K562 (cell line): Measurements from ENCODE around the gene AIFM1. TPM values are rescaled to one million over a fixed set of nuclear protein-coding genes. Genes with fewer than 3 reads are reported as not detected.

Experiments used
- BRD9 ChIP-seq: fragments of 450-650 bp; IDR thresholded peaks from 2 replicates; pipeline ENCODE4 v1.6.1; 2018; ENCODE audit warnings: low read depth; ENCODE audit not compliant: partially characterized antibody
- E2F5 ChIP-seq: sonication (generic); formaldehyde crosslinking; IDR thresholded peaks from 2 replicates; pipeline ENCODE4 v1.8.0; 2022; ENCODE audit warnings: mild to moderate bottlenecking, missing genetic modification reagents
- EGR1 ChIP-seq: fragments of 450-650 bp; conservative IDR thresholded peaks from 2 replicates; pipeline ENCODE4 v1.6.1; 2017; ENCODE audit warnings: mild to moderate bottlenecking
- ELK1 ChIP-seq: sonication (generic); formaldehyde crosslinking; IDR thresholded peaks from 2 replicates; pipeline ENCODE4 v1.8.1; 2022; ENCODE audit warnings: missing genetic modification reagents
- ETV1 ChIP-seq: fragments of 450-650 bp; conservative IDR thresholded peaks from 2 replicates; pipeline ENCODE4 v1.6.1; 2016; ENCODE audit warnings: missing genetic modification characterization, control low read depth, low read depth, missing compliant biosample characterization
- MCM7 ChIP-seq, 2 experiments: fragments of 450-650 bp; IDR thresholded peaks; 2 replicates each; pipeline ENCODE4 v1.6.1; 2016 to 2018
- MLX ChIP-seq, 2 experiments: fragments of 450-650 bp in 1 of 2; sonication (generic) in 1 of 2; formaldehyde crosslinking; conservative IDR thresholded peaks; 2 replicates each; pipeline versions ENCODE4 v1.4.0 to v1.8.1; 2020 to 2022; ENCODE audit warnings: mild to moderate bottlenecking in 1 of 2, missing genetic modification reagents in 1 of 2
- MYNN ChIP-seq, 2 experiments: sonication (generic); formaldehyde crosslinking in 1 of 2; IDR thresholded peaks; 2 replicates each; pipeline versions ENCODE4 v1.5.0 to v1.6.1; 2016 to 2020; ENCODE audit warnings: antibody characterized with exemption in 1 of 2, missing genetic modification reagents in 1 of 2
- RAD21 ChIP-seq, 2 experiments: fragments of 250-450 bp in 1 of 2; fragments of 450-650 bp in 1 of 2; sonication (Bioruptor Pico) in 1 of 2; formaldehyde crosslinking in 1 of 2; IDR thresholded peaks in 1 of 2; conservative IDR thresholded peaks in 1 of 2; 2 replicates each; pipeline versions ENCODE4 v1.4.0 to v1.8.0; 2020 to 2022; ENCODE audit warnings: mild to moderate bottlenecking in 2 of 2, moderate library complexity in 1 of 2
- TCF3 ChIP-seq: sonication (generic); formaldehyde crosslinking; IDR thresholded peaks from 2 replicates; pipeline ENCODE4 v1.4.0; 2020; ENCODE audit warnings: mild to moderate bottlenecking, missing genetic modification reagents
- ZMIZ1 ChIP-seq, 2 experiments: fragments of 150-350 bp in 1 of 2; IDR thresholded peaks; 2 replicates each; pipeline ENCODE4 v1.6.1; 2012 to 2016; ENCODE audit warnings: low read depth in 2 of 2, low read length in 2 of 2, mild to moderate bottlenecking in 1 of 2, moderate library complexity in 1 of 2
- polyA plus RNA-seq, 8 experiments: library from polyadenylated mRNA; depleted of rRNA in 4 of 8; stranded (reverse) in 5 of 8; unstranded in 3 of 8; fragments of >200 nt; fragmentation: Nextera tagmentation in 2 of 8; fragmentation: Illumina TruSeq in 1 of 8; extraction: Ambion mirVana in 2 of 8; extraction: Trizol in 1 of 8; gene quantifications; 2 replicates each; pipeline versions ENCODE4 v1.2.1 to v1.2.3, GENCODE V29; 2011 to 2014; ENCODE audit warnings: inconsistent platforms in 1 of 8, missing spikeins in 1 of 8
- total RNA-seq, 7 experiments: library from RNA; depleted of rRNA in 6 of 7; stranded (reverse); fragments of >200 nt in 6 of 7; fragmentation: Illumina TruSeq in 2 of 7; extraction: Trizol in 2 of 7; gene quantifications; 2 replicates each; pipeline versions ENCODE4 v1.2.1 to v1.2.3, GENCODE V29; 2011 to 2021; ENCODE audit warnings: low replicate concordance in 1 of 7
- TF ChIP-seq, protein P1 (sequence below): fragments of 200-400 bp; formaldehyde crosslinking; IDR thresholded peaks from 2 replicates; pipeline ENCODE4 v1.6.1; 2017; ENCODE audit warnings: mild to moderate bottlenecking, low read depth, low read length, moderate library complexity
- TF ChIP-seq, protein P2 (sequence below): fragments of 250-450 bp; sonication (Bioruptor Pico); IDR thresholded peaks from 2 replicates; pipeline ENCODE4 v1.5.0; 2020; ENCODE audit warnings: mild to moderate bottlenecking
- TF ChIP-seq, protein P3 (sequence below): fragments of 250-450 bp; sonication (Bioruptor Pico); IDR thresholded peaks from 2 replicates; pipeline ENCODE4 v1.8.0; 2022; ENCODE audit warnings: inconsistent platforms, mild to moderate bottlenecking, moderate library complexity, borderline replicate concordance

Gene AIFM1
- total and polyA plus RNA-seq, 9 of the 15 experiments (the other 6 are each of a cell fraction or from before 2014, with no cell fraction given), result 51.0 to 117 (median 91.2) TPM

DNA sequence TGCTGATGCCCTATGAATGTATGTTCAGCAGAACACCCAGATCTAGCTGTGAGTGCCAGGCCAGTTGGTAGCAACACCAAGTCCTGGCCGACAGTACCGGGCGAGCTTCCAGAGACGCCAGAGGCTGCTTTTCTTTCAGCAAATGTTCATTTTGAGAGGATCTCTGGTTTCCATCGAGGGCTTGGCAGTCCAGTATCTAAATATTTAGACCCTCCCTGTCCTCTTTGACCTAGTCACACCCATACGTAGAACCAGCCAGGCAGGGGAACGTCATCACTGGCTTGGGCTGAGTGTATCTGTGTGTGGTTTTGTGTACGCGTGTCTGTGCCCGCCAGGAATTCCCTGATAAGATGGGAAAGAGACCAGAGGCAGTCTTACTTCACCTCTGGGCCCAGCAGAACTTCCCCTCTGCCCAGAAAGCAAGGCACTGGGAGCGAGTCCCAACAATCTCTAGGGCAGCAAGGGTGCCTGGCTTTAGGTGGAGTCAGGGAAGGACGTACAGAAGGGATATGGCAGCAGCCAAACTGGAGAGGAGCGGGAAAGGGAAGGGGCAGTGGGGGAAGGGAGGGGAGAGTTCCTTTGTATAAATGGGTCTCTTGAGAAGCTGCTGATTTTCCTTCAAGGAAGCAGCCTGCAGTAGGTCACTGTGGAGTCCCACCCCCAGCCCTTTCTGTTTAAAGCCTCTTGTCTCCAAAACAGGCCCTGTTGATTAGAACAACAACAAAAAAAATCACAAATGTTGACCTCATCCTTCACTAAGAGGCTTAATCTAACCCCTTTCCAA is 40.4 kb downstream of the AIFM1 start (continued):
- TF ChIP-seq, protein P1, sequence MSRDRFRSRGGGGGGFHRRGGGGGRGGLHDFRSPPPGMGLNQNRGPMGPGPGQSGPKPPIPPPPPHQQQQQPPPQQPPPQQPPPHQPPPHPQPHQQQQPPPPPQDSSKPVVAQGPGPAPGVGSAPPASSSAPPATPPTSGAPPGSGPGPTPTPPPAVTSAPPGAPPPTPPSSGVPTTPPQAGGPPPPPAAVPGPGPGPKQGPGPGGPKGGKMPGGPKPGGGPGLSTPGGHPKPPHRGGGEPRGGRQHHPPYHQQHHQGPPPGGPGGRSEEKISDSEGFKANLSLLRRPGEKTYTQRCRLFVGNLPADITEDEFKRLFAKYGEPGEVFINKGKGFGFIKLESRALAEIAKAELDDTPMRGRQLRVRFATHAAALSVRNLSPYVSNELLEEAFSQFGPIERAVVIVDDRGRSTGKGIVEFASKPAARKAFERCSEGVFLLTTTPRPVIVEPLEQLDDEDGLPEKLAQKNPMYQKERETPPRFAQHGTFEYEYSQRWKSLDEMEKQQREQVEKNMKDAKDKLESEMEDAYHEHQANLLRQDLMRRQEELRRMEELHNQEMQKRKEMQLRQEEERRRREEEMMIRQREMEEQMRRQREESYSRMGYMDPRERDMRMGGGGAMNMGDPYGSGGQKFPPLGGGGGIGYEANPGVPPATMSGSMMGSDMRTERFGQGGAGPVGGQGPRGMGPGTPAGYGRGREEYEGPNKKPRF, result no peak
- TF ChIP-seq TCF3 (CRISPR knock-in tag) (peak; percentile 37; the same call in 1 of the 2 replicates), MCM7 (IDR thresholded peaks at IDR 0.05) (no peak), EGR1 (no peak), BRD9 (no peak), ELK1 (no peak), MYNN (IDR thresholded peaks at IDR 0.05) (0 out of 2 replicates have a peak, but pooled peaks have one; percentile 28), MYNN (CRISPR knock-in tag; IDR thresholded peaks at IDR 0.05) (no peak), E2F5 (CRISPR knock-in tag) (no peak), ETV1 (tag) (no peak), ZMIZ1 (IDR thresholded peaks at IDR 0.05; ENCODE audit: low read depth in 2 of 2, low read length in 2 of 2) (no peak), RAD21 (CRISPR knock-in tag; conservative IDR thresholded peaks at IDR 0.05 in 1 of 2, IDR thresholded peaks at IDR 0.05 in 1 of 2) (no peak), MLX (CRISPR knock-in tag; conservative IDR thresholded peaks at IDR 0.05) (no peak)
- TF ChIP-seq, protein P2, sequence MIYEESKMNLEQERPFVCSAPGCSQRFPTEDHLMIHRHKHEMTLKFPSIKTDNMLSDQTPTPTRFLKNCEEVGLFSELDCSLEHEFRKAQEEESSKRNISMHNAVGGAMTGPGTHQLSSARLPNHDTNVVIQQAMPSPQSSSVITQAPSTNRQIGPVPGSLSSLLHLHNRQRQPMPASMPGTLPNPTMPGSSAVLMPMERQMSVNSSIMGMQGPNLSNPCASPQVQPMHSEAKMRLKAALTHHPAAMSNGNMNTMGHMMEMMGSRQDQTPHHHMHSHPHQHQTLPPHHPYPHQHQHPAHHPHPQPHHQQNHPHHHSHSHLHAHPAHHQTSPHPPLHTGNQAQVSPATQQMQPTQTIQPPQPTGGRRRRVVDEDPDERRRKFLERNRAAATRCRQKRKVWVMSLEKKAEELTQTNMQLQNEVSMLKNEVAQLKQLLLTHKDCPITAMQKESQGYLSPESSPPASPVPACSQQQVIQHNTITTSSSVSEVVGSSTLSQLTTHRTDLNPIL (CRISPR knock-in tag), result no peak
- TF ChIP-seq, protein P3, sequence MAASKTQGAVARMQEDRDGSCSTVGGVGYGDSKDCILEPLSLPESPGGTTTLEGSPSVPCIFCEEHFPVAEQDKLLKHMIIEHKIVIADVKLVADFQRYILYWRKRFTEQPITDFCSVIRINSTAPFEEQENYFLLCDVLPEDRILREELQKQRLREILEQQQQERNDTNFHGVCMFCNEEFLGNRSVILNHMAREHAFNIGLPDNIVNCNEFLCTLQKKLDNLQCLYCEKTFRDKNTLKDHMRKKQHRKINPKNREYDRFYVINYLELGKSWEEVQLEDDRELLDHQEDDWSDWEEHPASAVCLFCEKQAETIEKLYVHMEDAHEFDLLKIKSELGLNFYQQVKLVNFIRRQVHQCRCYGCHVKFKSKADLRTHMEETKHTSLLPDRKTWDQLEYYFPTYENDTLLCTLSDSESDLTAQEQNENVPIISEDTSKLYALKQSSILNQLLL (CRISPR knock-in tag), result no peak
